ENCODE data around the gene C2CD3.

GRCh38 chr11:73981051-73981805 is 189.6 kb downstream of the C2CD3 start:
- no peak for TF ChIP-seq EZH2 (IDR thresholded peaks at IDR 0.05; ENCODE audit: insufficient read depth, low read length)
- TF ChIP-seq CTCF (IDR thresholded peaks at IDR 0.05; ENCODE audit: insufficient read depth, low read depth, low read length), result no peak

Data from astrocyte (in vitro differentiated cells and primary cell).